Measurements from ENCODE around the gene KIFBP.

The KIFBP gene

DNA sequence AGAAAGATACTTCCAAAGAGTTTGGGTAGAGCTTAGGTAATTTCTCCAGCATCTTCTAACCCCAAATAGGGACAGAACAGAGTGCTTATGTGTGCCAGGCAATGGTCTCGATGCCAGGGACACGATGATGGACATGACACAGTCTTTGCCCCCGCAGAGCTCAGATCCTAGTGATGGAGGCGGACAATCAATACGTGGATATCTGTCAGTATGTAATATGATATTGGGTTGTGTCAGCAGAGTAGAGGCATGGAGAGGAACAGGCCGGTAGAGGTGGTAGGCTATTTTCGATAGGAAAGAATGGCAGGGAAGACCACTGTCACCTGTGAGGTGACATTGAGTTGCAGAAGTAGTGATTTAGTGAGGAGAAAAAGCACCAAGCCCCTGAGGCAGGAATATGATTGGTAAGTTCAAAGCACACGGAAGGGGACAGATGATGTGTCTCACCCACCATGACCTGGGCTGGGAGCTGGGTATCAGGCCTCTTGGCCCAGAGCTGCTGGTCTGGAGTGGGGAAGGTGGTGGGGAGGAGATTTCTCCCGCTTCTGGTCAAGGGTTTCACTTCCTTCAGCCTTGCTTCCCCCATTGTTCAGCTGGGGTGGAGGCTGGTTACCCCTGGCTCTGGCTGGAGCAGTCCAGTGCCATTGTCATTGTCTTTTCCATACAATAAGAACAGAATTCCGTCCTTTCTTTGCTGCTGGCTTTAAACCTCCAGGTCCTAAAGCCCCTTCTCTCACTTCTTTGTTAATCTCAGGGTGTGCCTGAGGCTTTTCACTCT lies 63.3 kb downstream of the KIFBP start:
- DNase-seq: no peak

DNA sequence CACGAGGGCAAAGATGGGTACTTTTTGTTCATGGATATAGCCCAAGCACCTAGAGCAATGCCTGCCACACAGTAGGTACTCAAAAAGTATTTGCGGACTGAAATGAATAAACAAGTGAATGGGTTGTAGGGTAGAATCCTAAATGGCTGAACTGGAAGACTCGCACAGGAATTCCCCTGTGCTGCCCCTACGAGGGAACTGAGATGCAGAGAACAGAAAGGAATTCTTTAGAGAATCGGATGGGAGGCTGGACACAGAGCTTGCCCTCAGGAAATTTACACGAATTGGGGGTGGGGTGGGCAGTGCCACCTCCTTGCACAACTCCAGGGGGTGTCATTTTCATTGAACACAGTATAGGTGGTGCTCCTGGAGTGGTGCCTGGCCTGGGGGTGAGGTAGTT lies 64.1 kb downstream of the KIFBP start:
- no peak for DNase-seq

DNA sequence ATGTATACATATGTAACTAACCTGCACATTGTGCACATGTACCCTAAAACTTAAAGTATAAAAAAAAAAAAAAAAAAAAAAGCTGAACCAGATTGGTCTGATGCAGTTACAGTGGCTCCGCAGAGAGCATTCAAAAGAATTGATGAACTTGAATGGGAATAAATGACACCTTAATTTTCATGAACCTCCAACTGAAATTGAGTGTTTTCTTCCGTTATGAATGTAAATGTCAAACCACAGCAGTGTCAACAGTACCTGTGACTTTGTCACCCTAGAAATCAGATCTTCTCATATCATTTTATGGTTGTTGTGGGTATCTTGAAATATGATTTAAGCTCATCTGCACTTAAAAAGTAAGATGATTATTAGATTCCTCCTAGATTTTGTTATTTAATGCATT lies 66.6 kb downstream of the KIFBP start:
- DNase-seq: no peak

DNA sequence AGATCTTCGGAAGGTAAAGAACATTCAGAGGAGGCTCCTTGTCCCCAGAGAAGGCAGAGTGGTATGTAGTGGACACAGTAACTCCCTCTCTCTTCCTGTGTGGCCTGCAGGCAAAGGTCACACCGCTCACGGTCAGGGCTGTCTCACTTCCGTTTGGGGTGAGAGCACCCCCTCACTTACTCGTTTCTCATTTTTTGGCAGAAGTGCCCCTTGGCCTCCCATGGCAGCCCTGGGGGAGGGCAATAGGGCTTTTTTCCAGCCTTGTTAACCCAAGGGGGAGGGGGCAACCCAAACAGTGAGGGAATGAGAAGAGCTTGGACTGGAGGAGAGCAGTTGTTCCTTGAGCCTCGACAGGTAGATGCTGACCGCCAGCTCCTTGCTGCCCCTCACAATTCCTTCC lies 67.5 kb downstream of the KIFBP start:
- DNase-seq: no peak

DNA sequence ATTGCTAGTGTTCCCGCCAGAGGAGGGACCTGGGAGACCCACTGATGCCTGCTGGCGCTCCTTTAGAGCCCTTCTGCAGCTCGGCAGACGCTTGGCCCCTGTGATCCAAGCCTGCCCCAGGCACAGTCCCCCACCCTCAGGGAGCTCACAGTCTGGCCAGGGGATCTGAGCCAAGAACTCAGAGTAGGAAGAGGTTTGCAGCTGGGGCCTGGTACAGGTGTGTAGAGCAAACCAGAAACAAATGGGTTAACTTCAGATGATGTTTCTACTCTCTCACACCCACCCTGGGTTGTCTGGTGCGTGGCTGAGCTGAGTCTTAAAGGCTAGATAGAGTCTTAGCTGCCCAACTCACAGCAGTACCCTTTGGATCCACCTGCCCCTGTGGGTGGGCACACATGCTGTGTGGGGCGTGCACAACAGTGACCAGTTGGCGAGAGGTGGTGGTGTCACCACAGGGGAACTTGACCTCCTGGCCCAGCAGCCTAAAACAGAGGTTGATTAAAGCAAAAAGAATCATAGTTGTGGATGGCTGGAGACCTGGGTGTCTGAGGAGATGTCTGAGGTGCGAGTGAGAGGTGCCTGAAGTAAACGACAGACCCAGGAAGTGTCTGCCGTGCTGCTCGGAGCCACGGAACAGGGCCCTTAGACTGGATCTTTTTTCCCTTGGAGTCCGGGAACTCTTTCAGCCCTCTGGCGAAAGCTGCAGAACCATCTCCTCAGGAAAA lies 68.1 kb downstream of the KIFBP start:
- no peak for DNase-seq

DNA sequence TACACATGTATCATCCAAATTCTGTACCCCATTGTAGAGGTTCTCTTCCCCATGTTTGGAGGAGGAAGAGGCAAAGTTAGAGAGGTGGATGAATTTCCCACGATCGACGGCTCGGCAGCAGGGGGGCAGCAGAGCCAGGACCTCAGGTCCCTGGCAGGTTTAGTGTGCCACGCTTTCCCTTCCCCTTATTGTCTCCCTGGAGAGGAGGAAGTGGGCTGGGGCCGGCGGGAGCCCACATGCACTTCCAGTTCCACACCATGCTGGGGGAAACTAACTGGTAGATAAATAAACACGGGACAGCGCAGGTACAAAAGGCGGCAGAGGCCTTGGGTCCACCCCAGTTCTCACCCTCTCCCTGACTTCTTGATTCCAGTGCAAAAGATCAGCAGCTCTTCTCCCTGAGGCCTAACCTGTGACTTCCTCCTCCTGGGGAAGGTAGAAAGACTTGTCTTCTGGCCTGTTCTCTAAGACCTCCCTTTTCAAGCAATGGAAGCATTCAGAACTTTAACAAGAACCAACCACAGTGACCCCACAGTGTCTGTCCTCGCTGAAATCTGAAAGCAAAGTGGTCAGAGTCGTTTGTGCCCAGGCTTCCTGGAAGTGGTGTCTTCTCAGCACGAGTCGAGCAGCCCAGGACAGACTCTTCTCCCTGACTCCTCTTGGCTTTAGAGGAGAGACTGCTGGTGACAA lies 68.8 kb downstream of the KIFBP start:
- DNase-seq: no peak

DNA sequence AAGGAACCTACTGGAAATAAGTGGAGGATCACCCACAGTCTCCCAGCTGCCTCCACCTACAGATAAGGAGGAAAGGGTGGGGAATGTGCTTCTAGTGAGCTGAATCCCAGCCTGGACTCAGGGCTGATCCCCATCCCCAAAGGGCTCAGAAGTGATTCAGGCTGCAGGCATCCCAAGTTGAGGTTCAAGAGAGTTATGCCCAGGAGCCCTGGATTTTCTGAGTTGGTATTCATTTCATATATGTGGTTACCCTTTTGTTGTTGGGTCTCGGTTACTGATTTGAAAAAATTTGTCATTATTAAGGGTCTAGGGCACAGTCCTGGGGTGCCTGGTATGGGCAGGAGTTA lies 69.3 kb downstream of the KIFBP start:
- no peak for DNase-seq

DNA sequence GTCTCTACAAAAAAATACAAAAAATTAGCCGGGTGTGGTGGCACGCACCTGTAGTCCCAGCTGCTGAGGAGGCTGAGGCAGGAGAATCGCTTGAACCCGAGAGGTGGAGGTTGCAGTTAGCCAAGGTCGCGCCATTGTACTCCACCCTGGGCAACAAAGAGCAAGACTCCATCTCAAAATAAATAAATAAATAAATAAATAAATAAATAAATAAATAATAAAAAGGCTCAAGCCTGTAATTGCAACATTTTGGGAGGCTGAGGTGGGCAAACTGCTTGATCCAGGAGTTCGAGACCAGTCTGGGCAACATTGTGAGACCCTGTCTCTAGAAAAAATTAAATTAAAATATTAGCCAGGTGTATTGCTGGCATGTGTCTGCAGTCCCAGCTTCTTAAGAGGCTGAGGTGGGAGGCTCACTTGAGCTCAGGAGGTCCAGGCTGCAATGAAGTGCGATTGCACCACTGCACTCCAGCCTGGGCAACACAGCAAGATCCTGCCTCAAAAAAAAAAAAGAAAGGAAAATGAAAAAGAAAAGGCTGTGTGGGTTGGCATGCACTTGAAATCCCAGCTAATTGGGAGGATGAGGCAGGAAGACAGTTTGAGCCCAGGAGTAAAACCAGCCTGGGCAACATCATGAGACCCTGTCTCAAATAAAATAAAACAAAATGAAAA lies 71.7 kb downstream of the KIFBP start:
- no peak for DNase-seq

DNA sequence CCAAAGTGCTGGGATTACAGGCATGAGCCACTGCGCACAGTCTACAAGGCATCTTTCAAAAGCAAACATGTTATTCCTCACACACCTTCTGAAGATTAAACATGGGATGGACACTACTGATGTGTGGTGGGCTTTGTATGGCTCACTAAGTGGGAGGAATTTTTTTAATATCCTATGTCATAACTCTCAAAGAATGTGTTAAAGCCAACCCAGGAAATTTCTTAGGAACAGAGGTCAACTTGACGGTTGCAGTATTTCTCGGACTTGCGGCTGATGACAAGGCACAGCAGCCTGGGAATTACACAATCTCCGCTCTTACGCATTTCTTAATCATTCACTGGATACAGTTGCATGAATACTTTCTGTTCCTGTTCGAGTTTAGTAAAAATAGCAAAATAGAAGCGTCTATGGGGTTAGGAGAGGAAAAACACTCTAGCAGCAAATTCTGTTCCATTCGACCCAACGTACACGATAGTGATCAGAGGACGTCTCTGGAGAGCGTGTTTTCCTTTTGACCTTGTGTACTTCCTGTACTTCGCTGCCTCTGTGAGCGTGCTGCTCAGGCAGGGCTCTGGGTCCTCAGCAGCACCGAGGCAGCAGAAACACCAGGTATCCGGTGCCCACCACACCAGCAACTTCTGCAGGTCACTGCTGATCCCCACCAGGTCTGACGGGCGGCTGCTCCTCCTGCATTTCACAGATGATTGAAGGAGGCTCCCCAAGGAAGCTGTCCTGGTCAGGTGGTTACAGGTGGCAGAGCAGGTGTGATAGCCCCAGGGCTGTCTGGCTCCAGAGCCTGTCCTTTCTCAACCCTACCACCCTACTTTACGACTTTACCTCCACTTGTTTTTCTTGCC lies 72.9 kb downstream of the KIFBP start:
- no peak for DNase-seq

DNA sequence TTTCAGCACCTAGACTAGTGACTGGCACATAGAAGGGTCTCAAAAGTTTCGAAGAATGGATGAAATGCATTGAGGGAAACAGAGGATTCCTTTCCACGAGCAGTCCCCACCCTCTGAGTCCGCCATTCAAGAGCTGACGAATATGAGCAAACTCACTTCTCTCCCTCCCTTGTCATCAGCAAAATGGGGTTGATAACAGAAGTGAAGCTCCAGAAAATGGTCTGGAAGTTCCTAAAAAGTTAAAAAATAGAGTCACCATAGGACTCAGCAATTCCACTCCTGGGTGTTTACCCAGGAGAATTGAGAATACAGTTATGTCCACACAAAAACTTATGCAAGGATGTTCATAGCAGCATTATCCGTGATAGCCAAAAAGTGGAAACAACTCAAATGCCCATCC lies 74.3 kb downstream of the KIFBP start:
- DNase-seq: no peak

DNA sequence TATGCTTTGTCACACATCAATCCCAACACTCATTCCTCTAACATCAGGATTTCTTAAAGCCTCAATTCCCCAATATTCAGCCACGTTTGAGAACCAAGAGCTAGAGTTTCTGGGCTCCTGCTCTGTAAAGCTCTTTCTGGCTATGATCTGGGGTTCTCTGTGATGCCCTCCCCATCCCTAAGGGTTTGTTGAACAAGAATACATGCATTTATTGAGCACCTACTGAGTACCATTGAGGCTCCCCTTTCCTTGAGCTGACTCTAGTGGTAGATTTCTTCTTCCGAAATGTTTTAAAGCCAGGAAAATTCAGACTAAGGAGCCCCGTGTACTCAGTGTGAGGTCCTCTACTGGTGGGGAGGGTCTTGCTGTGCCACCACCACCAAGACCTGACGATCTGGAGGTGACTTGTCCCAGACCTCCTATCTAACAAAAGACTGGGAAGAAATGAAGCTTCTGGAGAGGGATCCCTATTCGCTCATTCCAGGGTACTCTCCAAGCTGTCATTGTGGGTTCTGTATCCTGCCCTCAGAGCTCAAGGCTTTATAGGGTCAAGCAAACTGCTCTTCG lies 76.2 kb downstream of the KIFBP start:
- DNase-seq: no peak

DNA sequence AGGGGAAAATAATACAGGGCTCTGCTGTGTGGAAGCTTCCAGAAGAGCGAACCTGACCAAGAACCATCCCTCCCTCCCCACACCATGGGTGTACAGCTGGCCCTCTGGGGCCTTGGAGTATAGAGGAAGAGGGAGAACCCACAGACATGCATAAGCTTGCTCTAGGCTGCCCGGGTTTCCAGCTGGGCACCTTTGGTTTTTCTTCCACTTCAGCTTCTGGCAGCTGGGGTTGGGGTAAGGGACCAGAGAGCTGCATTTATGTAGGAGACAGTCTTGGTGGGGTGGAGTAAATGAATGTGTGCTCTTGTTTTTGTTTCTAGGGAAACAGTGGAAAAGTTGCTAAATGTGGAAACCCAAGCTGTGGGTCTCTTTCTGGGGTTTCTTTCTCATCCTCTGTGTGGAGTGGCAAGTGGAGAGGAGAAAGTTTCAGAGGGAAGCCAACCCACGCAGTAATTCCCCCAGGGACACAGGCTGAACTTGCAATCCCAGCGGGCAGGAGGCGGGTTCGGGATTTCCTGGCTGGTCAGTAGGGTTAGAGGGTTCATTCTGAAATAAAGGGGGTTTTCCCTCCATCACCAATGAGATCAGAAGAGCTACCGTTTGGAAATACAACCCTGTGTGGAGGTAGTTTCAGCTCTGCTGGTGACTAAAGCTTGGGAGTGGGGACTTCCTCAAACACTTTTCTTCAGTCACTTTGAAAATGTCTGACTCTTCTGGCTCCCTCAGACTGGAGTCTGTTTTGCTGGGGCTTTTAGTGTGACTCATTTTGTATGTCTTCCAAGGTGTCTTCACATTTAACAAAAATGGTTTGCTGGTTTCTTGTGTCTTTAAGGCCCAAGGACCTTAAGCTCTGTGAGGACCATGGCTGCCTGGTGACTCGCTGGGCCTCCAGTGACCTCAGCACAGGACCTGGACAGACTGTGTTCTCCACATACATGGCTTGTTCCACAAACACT lies 77.1 kb downstream of the KIFBP start:
- DNase-seq: no peak

Data from NCI-H2081 (cell line).